ENCODE results near the gene MYO18B.

The MYO18B gene

DNA sequence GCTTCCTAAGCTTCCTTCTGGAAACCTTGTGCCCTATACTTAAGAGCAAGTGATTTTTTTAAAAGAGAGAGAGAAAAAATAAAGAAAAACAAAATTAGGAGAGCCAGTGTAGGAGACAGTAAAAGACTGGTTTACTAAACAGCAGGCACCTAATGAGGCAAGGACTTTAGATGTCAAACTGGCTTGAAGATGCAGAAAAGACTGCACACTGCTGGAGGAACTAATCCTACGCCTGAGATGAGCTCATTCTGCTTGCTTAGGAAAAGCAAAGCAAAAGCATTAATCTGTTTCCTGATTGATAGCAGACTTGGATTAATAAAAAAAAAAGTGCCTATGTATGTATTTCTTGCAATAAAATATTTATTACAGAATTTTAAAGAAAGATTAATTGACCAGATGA is 313.7 kb downstream of the MYO18B start:
- no peak for DNase-seq

DNA sequence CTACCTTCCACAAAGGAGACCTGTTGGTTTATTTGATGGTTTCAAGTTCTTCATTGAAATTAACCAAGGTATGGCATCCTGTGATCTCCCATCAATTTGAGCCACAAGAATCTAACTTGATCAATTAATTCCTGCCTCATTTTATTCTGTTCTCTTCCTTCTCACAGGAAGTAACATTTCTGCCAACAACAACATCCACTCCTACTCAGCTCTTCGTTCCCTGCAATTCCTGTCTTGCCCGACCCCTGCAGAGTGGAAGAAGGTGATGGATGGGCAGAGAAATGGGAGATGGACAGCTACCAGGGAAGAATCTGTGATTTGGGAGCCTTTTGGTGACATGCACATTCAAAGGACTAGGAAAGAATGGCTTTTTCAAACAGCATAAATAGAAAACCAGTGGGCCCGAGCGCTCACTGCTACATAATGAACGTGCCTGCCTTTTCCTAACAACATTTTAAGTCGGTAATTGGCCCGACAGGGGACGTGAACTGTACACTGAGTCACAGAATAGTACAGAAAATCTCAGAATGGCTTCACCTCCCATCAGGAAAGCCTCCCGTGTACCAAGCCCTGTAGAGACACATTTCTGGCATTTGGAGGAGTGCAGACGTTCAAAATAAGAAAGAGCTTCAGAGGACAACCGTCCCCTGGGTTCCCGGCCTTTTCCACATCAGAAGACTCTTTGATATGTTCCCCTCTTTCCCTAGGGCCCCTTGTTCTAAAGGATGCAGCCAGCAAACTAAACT is 314.6 kb downstream of the MYO18B start:
- no peak for DNase-seq

DNA sequence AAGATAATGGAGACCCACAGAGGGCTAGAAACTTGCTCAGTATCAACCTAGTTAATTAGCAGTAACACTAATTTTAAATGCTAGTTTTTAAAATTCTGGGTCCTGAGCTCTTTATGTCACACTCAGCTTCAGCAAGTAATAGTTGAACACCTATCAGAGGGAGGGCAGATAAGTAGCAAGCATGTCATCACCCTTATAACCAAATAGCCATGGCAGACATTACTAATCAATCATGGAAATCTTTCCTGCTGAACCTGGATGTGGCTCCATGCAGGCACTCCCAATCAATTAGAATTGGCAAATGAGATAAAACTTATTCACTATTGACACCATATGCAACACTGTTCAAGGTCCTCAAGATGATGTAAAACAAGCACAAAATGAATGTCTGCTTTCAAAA is 315.7 kb downstream of the MYO18B start:
- DNase-seq, result no peak

DNA sequence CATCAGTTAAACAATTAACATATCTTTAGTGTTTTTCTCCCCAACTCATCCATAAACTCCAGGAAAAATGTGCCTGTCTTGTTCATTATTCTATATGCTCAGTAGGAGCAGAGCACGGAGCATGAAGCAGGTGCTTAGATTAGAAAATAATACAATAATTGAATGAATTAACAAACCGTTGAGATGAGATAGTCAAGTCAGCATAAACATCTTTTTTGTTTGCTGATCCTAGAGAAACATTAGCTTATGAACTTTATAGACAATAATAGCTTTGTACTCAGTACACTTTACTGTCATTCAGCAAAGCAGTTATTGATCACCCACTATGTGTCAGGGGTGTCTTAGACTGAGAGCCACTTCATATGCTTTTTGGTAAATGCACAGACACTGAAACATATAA is 322.1 kb downstream of the MYO18B start:
- DNase-seq, result no peak

DNA sequence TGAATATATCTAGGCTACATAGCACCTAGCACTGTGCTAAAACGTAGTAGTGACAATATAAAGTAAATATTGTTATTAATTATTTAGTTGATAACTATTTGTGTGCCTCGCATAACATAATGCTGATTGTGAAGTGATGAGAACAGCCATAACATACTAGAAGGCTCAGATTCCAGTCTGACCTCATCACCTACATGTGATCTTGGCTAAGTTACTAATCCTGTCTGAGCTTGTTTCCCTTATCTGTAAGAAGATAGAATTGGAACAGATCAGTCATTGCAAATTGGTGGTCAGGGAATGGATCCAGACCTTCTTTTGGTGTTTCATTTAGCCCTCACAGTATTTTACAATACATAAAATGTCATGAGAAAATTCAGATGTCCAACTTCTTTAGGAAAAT is 323.9 kb downstream of the MYO18B start:
- no peak for DNase-seq

DNA sequence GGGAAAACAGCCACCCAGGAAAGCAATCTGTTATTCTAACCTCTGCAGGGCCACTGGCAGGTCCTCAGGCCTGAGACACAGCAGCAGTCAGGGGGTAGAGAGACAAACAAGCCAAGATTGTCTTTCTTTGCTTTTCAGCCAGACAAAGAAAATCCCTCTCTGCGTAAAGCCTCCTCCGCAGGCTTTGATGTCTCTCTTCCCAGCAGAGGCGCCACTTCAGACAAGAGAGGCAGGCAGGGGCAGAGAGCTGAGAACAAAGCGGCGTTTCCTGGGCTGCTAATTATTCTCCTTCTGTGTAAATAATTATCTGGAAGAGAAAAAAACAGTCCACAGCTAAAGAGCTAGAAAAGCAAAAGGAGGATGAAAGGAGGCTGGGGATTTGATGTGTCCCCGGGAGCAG is 324.5 kb downstream of the MYO18B start:
- peak in 3 of 14 donors; percentile 2 to 8 (median 4) for DNase-seq

DNA sequence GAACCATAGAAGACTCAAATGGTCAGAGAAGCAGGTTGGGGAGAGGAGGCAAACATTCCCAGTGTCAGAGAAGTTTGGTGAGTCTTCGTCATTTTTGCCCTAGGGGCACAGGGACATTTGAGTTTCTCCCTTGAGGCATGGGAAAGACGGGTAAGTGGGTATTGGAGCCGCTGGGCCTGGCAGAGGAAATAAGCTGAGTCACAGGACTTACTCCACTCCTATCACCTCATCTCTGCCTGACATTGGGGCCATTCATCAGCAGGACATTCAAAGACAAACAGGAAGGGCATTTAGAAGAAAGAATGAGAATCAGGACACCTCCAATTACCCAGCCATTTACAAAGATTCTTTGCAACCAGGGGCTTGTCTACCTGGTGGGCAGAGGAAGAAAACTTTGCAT is 326.6 kb downstream of the MYO18B start:
- DNase-seq, result no peak

DNA sequence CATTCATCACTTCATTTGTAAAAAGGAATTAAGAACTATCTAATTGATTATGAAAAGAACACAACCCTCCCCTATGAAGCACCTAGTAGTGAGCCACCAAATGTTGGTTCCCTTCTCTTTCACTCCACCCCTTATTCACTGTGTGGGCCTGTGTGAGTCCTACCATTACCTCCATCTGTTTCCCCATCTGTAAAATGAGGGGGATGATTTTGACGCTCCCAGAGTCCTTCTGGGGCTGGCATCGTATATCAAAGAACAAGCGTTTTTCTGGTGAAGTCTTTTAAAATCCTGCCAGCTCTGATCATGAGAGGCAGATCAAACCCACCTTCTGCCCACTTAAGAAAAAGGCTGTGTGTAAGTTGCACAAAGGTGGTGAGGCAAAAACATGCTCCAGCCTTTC is 330.6 kb downstream of the MYO18B start:
- DNase-seq, result no peak

DNA sequence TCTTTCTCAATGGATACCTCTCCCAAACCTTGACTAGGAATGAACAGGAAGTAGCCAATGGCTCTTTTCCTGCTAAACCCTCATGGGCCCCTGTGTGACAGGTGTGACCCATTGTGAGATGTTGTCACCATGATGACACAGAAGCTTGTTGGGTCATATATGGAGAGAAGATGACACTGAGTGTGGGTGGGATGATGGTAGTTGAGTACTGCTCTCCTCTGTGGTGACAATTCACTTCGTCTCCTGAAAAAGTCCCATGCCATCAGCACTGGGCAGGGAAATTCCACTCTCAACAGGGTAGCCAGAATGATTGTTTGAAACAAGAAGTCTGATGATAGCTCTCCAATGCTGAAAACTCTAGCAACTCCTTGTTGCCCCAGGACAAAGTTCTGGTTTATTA is 333.3 kb downstream of the MYO18B start:
- DNase-seq, result no peak

DNA sequence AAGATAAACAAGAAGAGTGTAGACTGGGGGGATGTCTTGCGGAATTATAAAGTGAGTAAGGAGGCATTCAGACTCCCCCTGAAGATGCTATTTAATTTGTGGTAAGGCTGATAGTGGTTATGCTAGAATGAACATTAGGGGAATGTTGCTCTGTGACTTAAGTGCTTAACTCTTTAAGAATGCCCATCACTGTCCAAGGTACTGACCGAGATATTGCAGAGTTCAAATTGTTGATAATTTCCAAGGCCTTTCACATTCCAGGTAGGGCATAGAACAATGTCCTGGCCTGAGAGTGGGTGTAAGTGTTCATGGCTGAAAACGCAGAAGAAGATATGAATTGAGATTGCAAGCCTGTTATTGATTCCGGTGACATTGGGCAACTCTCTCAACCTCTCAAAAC is 337.0 kb downstream of the MYO18B start:
- DNase-seq, result no peak
